CD1c-positive myeloid dendritic cell (primary cell): ENCODE results near the gene DACT2.

ENCODE experiments used
- DNase-seq: peaks from one replicate; pipeline ENCODE4 v3.0.0-alpha.2; 2016; ENCODE audit errors: extremely low spot score

DACT2 gene

DNA sequence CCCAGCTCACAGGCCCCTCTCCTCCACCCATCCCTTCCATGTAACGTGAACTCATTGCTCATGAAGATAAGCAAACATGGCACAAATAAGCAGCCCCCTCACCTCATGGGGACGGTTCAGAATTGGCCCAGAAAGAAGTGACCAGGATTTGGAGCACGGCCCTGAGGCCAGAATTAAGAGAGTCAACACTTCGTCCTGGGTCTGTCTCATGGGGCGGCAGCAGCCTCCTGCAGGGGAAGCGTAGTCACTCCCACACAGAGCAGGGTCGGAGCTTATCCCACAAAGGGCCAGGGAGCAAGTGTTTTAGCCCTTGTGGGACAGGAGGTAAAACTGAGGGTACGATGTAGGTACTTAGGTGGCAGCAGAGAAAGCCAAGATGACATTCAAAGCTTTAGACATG lies 28.6 kb upstream of the DACT2 start:
- DNase-seq, result no peak

DNA sequence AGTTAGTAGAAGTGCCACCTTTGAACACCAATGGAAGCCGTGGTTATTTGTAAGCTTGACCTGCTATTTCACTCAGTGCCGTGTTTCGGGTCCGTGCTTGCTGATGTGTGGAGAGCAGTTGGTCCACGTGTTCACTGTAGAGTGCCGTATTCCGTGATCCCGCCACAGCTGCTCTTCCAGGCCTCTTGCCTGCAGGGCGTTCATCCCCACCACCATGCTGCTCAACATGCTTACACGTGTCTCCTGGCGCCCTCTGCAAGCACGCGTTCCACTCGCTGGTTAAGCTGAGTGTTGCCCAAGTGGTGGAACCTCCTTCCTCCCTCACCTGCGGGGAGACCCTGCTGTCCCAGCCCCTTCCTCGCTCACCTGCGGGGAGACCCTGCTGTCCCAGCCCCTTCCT lies 28.0 kb upstream of the DACT2 start:
- DNase-seq, result no peak

- DNase-seq, result no peak
Observed at GRCh38 chr6:168347053-168347452, 27.5 kb upstream of the DACT2 start.

- no peak for DNase-seq
Observed at GRCh38 chr6:168345896-168346754, 26.5 kb upstream of the DACT2 start.

DNA sequence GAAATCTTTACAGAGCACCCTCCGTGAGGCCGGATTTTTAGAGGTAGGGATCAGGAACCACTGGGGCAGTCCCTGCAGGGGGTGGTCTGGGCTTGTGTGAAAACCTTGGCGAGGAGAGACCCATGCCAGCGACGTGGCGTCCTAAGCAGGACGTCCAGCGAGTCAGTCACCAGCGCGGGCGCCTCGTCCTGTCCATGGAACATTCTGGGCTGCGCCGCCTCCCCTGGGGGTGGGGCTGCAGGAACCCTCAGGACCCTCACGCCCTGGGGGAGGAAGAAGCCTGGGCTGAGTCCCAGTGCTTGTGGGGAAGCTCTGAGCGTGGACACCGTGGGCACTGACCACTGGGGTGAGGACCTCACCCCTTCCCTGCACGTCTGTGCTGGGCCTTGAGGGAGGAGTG lies 25.7 kb upstream of the DACT2 start:
- no peak for DNase-seq

GRCh38 chr6:168344338-168344737 lies 24.8 kb upstream of the DACT2 start:
- DNase-seq, result no peak

DNA sequence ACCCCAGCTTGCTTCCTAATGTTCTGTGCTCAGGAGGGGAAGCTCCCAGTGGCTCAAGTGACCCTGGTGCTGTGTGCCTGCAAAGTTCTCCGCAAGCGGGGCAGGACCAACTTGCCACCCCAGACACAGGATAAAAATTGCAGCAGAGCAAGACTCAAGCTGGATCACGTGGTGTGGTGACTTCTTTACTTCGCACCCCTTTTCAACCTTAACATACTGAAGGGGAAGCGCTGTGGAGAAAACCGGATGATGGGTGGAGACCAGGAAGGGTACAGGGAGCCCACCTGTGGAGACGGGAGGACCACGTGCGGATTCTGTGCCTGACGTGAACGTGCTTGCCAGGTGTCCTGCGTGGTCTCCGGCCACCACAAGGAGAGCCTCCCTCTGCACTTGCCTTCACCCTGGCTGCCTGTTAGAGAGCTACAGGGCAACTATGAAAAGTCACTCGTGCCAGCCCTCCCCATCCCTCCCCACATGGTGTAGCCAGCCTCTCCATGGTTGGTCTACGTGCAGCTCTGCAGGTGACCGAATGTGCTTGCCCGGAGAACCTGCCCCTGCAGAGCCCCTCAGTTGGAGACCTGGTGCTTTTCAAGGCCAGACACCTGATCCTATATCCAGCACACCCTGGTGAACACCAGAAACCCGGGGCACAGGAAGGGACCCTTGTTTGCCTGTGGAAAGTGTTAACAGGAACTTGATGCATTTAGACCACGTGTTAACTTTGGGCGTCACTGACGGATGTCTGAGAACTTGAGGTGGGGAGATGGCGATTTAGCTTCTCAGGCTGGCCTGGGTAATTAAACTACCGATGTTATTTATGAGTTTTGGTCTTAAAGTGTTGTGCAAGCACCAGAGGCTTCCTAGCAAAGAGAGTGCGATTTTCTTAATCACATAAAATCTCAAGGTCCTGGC lies 23.9 kb upstream of the DACT2 start:
- no peak for DNase-seq

- no peak for DNase-seq
Observed at GRCh38 chr6:168342636-168343035, 23.1 kb upstream of the DACT2 start.

DNA sequence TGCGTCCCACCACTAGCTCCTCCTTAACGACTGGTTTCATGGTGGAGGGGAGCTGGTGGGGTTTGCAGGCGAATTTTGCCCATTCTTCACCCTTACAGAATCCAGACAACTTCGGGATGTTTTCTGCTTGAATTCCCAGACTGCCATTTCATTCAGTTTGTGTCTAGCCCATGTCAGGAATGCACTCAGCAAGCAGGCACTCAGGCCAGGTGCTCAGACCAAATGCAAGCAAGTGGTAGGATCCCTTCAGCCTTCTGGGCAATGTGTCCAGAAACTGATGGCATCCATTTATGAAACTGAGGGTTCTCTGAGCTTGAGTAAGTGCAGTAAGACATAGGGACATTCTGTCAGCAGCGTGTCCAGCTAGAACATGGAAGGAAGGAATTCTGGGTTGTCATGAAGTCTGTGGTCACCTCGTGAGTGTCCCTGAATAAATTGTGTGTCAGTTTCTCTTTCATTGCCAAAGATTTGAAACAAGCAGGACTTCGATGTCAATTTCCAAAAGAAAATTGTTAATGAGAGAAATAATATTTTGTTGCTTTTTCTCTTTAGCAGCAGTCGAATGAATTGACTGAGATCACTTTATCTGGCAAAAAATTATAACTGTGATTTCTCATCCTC lies 21.8 kb upstream of the DACT2 start:
- DNase-seq, result no peak

DNA sequence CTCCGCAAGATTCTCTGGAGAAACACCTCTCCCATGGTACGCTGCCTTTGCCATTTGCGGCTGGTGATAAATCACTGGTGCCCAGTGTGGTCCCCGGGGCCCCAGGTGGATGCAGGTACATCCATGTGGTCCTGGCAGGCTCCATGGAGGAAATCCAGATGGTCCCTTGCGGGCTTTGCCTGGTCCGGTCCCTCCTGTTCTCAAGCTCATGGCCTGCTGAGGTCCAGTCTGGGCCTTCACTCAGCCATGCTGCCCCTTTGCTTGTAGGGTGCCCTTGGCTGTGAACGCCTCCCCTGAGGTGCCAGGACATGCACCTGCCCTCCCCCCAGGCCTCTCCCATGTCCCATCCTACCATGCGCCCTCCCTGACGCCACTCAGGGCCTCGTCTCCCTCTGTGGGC lies 21.2 kb upstream of the DACT2 start:
- no peak for DNase-seq

DNA sequence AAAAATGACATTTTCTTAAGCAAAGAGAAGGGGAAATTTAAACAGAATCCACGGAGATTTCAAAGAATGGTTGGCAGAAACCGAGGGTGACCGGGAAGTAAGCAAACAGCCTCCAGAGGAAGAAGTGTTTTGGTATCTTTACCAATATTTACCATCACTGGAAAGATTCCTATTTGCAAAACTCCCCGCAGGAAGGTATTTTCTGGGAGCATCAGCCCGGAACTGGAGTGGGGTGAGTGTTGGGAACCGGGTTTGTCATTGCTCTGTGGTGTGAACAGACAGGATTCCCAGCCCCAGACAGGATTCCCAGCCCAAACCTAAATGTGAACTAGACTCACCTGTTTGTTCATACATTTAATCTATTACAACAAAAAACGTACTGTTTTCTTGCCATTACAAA lies 19.2 kb upstream of the DACT2 start:
- no peak for DNase-seq

GRCh38 chr6:168336967-168337366 lies 17.4 kb upstream of the DACT2 start:
- DNase-seq, result no peak

GRCh38 chr6:168333989-168334388 lies 14.4 kb upstream of the DACT2 start:
- DNase-seq, result no peak

GRCh38 chr6:168333491-168333890 lies 13.9 kb upstream of the DACT2 start:
- no peak for DNase-seq

DNA sequence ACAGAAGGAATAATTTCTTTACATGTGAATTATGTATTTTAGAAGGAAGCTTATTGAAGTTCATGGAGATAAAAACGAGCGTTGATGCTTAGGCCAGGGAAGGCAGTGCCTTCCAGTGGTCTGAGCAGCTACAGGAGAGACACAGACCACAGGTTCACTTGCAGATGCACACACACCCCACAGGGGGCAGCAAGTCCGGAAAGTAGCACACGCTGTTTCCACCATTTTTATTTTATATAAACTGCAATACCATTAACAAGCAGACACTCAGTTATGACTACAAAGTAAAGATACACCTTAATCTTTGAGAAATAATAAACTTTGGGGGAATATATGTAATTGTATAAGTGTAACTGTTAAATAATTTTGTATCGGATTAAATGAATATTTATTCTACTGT lies 13.5 kb upstream of the DACT2 start:
- no peak for DNase-seq

- no peak for DNase-seq
Observed at GRCh38 chr6:168332020-168332419, 12.4 kb upstream of the DACT2 start.

GRCh38 chr6:168331058-168331457 lies 11.5 kb upstream of the DACT2 start:
- DNase-seq, result no peak

- DNase-seq, result no peak
Observed at GRCh38 chr6:168330403-168330802, 10.8 kb upstream of the DACT2 start.

DNA sequence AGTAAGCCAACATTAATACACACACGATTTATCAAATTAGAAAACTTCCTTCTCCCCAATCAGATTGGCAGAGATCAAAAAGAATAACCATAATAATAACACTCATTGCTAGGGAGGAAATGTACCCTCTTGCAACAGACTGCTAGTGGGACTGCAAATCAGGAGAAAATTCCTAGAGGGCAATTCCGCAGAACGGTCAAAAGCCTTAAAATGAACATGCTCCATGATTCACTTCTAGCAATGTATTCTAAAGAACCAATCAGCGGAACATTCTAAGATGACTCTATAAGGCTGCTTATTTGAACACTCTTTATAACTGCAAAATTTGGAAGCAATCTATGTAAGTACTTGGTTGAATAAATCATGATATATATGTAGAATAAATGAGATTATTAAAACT lies 8.5 kb upstream of the DACT2 start:
- no peak for DNase-seq

GRCh38 chr6:168326294-168327261 lies 7.0 kb upstream of the DACT2 start:
- no peak for DNase-seq

GRCh38 chr6:168322966-168323365 lies 3.4 kb upstream of the DACT2 start:
- no peak for DNase-seq
